ENCODE results near the gene PTPRO. TPM values are rescaled to one million over a fixed set of nuclear protein-coding genes. Genes with fewer than 3 reads are reported as not detected.

The PTPRO gene
- total RNA-seq, 1 experiment from 2014 or later: 0.52 TPM

DNA sequence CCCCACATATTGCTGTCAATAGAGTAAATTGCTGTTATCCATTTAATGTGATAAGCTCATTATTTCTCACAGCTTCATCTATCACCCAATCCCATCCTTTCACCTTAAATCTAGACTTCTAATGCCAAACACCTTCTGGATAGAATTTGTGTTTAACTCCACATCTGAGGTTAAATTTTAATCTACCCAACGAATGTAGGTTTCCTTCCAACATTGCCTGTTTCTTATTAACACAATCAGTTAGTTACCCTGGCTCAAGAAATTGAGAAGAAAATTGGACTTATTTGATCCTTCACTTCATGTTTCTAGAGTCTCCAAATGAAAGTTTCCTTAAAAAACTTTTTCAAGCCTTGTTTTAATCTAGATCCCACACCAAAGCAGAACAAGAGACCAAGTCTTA lies 67.3 kb downstream of the PTPRO start:
- no peak overlapping the region for H2BK20ac ChIP-seq (ENCODE audit: low read depth, low read length, poor library complexity, severe bottlenecking)
- H3K23ac ChIP-seq (ENCODE audit: insufficient read length, low read depth, low read length): no peak overlapping the region
- H3K4ac ChIP-seq (ENCODE audit: low read depth, low read length): no peak overlapping the region
- H3K56ac ChIP-seq (ENCODE audit: insufficient read length, low read depth, low read length): no peak overlapping the region
- no peak overlapping the region for H2BK12ac ChIP-seq (ENCODE audit: insufficient read length, low read depth, low read length)
- TF ChIP-seq, protein P1, sequence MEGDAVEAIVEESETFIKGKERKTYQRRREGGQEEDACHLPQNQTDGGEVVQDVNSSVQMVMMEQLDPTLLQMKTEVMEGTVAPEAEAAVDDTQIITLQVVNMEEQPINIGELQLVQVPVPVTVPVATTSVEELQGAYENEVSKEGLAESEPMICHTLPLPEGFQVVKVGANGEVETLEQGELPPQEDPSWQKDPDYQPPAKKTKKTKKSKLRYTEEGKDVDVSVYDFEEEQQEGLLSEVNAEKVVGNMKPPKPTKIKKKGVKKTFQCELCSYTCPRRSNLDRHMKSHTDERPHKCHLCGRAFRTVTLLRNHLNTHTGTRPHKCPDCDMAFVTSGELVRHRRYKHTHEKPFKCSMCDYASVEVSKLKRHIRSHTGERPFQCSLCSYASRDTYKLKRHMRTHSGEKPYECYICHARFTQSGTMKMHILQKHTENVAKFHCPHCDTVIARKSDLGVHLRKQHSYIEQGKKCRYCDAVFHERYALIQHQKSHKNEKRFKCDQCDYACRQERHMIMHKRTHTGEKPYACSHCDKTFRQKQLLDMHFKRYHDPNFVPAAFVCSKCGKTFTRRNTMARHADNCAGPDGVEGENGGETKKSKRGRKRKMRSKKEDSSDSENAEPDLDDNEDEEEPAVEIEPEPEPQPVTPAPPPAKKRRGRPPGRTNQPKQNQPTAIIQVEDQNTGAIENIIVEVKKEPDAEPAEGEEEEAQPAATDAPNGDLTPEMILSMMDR (conservative IDR thresholded peaks at IDR 0.05): no peak
- no peaks in the 10 kb centered on the region for H3K27me3 ChIP-seq (ENCODE audit: insufficient read depth, low read length)
- no peak overlapping the region for H3K27ac ChIP-seq (ENCODE audit: insufficient read length, low read depth, low read length)
- H3K27me3 Mint-ChIP-seq (ENCODE audit: low read depth): no peaks in the 10 kb centered on the region
- H2BK15ac ChIP-seq (ENCODE audit: low read depth, low read length): no peak overlapping the region
- H2AK5ac ChIP-seq (ENCODE audit: insufficient read length, low read length): no peak overlapping the region
- no peak overlapping the region for H2BK120ac ChIP-seq (ENCODE audit: low read depth, low read length, poor library complexity, severe bottlenecking)
- H3K9me3 ChIP-seq (ENCODE audit: control insufficient read depth, low read depth, low read length): no peaks in the 10 kb centered on the region
- no peaks in the 10 kb centered on the region for H3K79me1 ChIP-seq (ENCODE audit: insufficient read depth, low read depth, low read length, poor library complexity, severe bottlenecking)
- no peaks in the 10 kb centered on the region for H3K79me2 ChIP-seq (ENCODE audit: insufficient read depth, low read length)
- no peaks in the 10 kb centered on the region for H3K36me3 Mint-ChIP-seq (ENCODE audit: insufficient read depth in 1 of 3, low read depth in 3 of 3)
- DNase-seq: no peak
- H3K14ac ChIP-seq (ENCODE audit: insufficient read depth, low read length): no peak overlapping the region
- no peak overlapping the region for H3K18ac ChIP-seq (ENCODE audit: insufficient read length, low read depth, low read length)
- no peaks in the 10 kb centered on the region for H3K9me3 Mint-ChIP-seq
- no peaks in the 10 kb centered on the region for H3K23me2 ChIP-seq (ENCODE audit: insufficient read length, low read depth, low read length, poor library complexity, severe bottlenecking)
- H3K4me1 Mint-ChIP-seq: no peaks in the 10 kb centered on the region
- no peak overlapping the region for H3K4me2 ChIP-seq (ENCODE audit: insufficient read depth, insufficient read length, low read length)
- no CpG with 5 or more reads among the region's 1 CpG for WGBS (ENCODE audit: extremely low coverage, insufficient read length, low lambda C conversion rate)
- H3K4me1 ChIP-seq (ENCODE audit: insufficient read depth, low read length): no peaks in the 10 kb centered on the region
- no peaks in the 10 kb centered on the region for H4K20me1 ChIP-seq (ENCODE audit: control insufficient read depth, insufficient read depth, insufficient read length)
- H3K9ac ChIP-seq (ENCODE audit: extremely low read depth, insufficient read length, low read length): no peak overlapping the region
- no peak overlapping the region for H4K8ac ChIP-seq (replicated peaks; ENCODE audit: insufficient read length, low read depth, low read length)
- H4K5ac ChIP-seq (ENCODE audit: insufficient read length, low read depth, low read length): no peak overlapping the region
- no peak overlapping the region for H4K91ac ChIP-seq (ENCODE audit: insufficient read length, low read depth, low read length)
- H3T11ph ChIP-seq (ENCODE audit: low read length): no peak overlapping the region
- no peak overlapping the region for H2AFZ ChIP-seq (ENCODE audit: low read length)
- no peak overlapping the region for H3K4me3 Mint-ChIP-seq
- H2BK5ac ChIP-seq (ENCODE audit: insufficient read length, low read length): no peak overlapping the region
- H3K27ac Mint-ChIP-seq: no peak overlapping the region

All from H9 (cell line).